AG04449 (cell line): Measurements from ENCODE around the gene MGMT.

Experiments used
- CTCF ChIA-PET: fragments of 350-600 bp; formaldehyde crosslinking; extraction: SDS; loops from one replicate; lab custom pipeline; 2021; ENCODE audit warnings: antibody characterized with exemption; lab: Yijun Ruan, JAX
- POLR2A ChIA-PET: fragments of 400-600, 350-600 bp; formaldehyde crosslinking; extraction: SDS; loops from one replicate; lab custom pipeline; 2020; ENCODE audit warnings: antibody characterized with exemption, inconsistent platforms; lab: Yijun Ruan, JAX
- DNase-seq: peaks from one replicate; pipeline ENCODE4 v3.0.0-alpha.2; 2010; ENCODE audit warnings: low read depth, low spot score
- H3K4me3 ChIP-seq: 2 replicates; pipeline ENCODE4 v1.5.1; 2011; ENCODE audit warnings: low read depth, mild to moderate bottlenecking, control low read depth, low read length
- TF ChIP-seq, protein P1 (sequence below): IDR thresholded peaks from one replicate; pipeline ENCODE4 v1.5.1; 2011; ENCODE audit warnings: mild to moderate bottlenecking, moderate library complexity, low read length, control low read depth, inconsistent platforms; ENCODE audit not compliant: insufficient read depth; ENCODE audit errors: missing control alignments

Gene MGMT

GRCh38 chr10:129758207-129759021, 291.4 kb downstream of the MGMT start:
- POLR2A ChIA-PET, result no interaction called here
- CTCF ChIA-PET, result no interaction called here
- no peak for DNase-seq
- TF ChIP-seq, protein P1, sequence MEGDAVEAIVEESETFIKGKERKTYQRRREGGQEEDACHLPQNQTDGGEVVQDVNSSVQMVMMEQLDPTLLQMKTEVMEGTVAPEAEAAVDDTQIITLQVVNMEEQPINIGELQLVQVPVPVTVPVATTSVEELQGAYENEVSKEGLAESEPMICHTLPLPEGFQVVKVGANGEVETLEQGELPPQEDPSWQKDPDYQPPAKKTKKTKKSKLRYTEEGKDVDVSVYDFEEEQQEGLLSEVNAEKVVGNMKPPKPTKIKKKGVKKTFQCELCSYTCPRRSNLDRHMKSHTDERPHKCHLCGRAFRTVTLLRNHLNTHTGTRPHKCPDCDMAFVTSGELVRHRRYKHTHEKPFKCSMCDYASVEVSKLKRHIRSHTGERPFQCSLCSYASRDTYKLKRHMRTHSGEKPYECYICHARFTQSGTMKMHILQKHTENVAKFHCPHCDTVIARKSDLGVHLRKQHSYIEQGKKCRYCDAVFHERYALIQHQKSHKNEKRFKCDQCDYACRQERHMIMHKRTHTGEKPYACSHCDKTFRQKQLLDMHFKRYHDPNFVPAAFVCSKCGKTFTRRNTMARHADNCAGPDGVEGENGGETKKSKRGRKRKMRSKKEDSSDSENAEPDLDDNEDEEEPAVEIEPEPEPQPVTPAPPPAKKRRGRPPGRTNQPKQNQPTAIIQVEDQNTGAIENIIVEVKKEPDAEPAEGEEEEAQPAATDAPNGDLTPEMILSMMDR, result no peak
- H3K4me3 ChIP-seq, result no peak overlapping the region

DNA sequence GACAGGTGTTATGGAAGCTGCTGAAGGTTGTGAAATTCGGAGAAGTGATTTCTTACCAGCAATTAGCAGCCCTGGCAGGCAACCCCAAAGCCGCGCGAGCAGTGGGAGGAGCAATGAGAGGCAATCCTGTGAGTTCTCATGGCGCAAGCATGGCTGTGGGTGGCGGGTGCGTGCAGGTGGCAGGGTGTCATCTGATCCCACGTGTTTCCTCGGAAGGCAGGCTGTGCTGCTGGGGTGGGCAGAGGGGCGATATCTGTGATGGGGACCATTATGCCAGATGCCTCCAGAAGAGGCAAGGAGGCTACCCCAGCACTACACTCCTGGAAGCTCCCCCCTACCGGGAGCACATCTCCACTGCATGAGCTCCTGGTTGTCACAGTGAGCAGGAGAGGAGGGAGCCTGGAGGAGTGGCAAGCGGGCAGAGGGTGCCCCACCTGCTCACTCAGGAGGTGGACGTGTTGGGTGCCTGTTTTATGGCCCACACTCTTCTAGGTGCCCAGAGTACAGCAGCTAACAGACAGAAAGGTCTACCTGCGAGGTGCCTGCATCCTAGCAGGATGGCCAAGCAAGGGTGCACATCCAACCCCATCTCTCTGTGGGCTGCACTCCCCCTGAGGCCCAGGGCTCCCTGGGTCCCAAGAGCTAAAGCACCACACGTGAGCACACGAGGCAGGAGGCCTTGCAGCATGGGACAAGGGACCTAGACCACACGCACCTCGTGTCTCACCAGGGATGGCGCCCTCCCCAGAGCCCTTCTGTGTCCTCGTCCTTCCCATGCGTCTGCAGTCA, 292.4 kb downstream of the MGMT start:
- no peak for DNase-seq
- TF ChIP-seq, protein P1, result no peak
- CTCF ChIA-PET, result no interaction called here
- POLR2A ChIA-PET, result no interaction called here
- H3K4me3 ChIP-seq, result no peak overlapping the region

GRCh38 chr10:129760003-129760315, 292.9 kb downstream of the MGMT start:
- TF ChIP-seq, protein P1, result no peak
- POLR2A ChIA-PET, result no interaction called here
- no peak overlapping the region for H3K4me3 ChIP-seq
- CTCF ChIA-PET, result no interaction called here
- no peak for DNase-seq

- TF ChIP-seq, protein P1, result no peak
- no peak for DNase-seq
- POLR2A ChIA-PET, result no interaction called here
- no peak overlapping the region for H3K4me3 ChIP-seq
- CTCF ChIA-PET, result no interaction called here
Observed at GRCh38 chr10:129760416-129760815, 293.4 kb downstream of the MGMT start.

DNA sequence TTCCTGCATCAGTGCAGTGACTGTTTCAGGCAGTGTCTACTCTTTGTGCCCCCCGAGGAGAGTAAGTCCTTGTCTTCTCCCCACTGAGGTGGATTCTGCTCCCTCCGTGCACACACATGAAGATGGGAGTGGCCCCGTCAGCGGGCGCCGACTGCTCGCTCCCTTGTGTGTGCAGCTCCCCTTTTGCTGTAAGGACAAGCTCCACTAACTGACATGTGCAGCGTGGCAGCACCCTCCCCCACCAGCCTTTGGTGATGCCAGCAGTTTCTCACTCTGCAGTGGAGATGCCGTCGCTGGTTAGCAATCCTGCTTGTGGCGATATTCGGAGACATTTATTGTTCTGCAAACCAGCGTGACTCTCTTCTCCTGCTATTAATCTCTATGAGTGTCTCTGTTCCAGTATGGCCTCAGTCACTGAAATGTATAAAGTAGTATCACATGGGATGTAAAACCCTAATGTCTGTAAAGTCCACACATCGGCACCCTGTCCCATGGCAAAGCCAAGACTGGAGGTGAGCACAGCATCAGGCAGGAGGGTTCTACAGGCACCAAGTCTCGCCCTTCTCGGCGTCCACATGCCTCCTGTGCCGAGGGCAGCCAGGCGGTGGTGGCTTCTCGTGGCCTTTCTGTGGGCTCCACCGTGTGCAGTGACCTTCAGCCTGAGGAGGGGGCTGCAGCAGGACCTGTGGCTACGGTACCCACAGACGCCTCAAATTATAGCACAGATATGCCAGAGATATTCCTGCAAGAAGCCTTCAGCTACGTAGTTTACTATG, 294.3 kb downstream of the MGMT start:
- CTCF ChIA-PET, result no interaction called here
- TF ChIP-seq, protein P1, result no peak
- no peak for DNase-seq
- POLR2A ChIA-PET, result no interaction called here
- no peak overlapping the region for H3K4me3 ChIP-seq
